Endodermal cell (in vitro differentiated cells): ENCODE data around the gene RGS4. TPM values are rescaled to one million over a fixed set of nuclear protein-coding genes. Genes with fewer than 3 reads are reported as not detected.

Source experiments
- DNase-seq: peaks from one replicate; pipeline ENCODE4 v3.0.0-alpha.2; 2017
- H3K27ac ChIP-seq: 2 replicates; pipeline ENCODE4 v1.5.1; 2013; ENCODE audit warnings: mild to moderate bottlenecking, low read depth, low read length, moderate library complexity
- H3K27me3 ChIP-seq: 2 replicates; pipeline ENCODE4 v1.6.1; 2013; ENCODE audit warnings: mild to moderate bottlenecking, low read length, moderate library complexity; ENCODE audit not compliant: insufficient read depth, control insufficient read depth, poor library complexity, severe bottlenecking
- H3K36me3 ChIP-seq: 2 replicates; pipeline ENCODE4 v1.7.0; 2013; ENCODE audit warnings: mild to moderate bottlenecking, low read length, moderate library complexity; ENCODE audit not compliant: control insufficient read depth, insufficient read depth
- H3K4me1 ChIP-seq: one replicate; pipeline ENCODE4 v1.7.0; 2013; ENCODE audit warnings: low read length; ENCODE audit not compliant: control insufficient read depth, insufficient read depth
- H3K4me3 ChIP-seq: 2 replicates; pipeline ENCODE4 v1.5.1; 2013; ENCODE audit warnings: mild to moderate bottlenecking, low read length, moderate library complexity
- H3K9ac ChIP-seq: 2 replicates; pipeline ENCODE4 v1.6.1; 2013; ENCODE audit warnings: mild to moderate bottlenecking, low read length, moderate library complexity; ENCODE audit not compliant: poor library complexity, severe bottlenecking; ENCODE audit errors: extremely low read depth
- H3K9me3 ChIP-seq: 2 replicates; pipeline ENCODE4 v1.6.1; 2013; ENCODE audit warnings: mild to moderate bottlenecking, low read length, moderate library complexity; ENCODE audit not compliant: control insufficient read depth
- H3K27ac Mint-ChIP-seq: 2 replicates; pipeline ENCODE4 v1.8.0; 2020; ENCODE audit warnings: mixed read lengths
- H3K27me3 Mint-ChIP-seq: 2 replicates; pipeline ENCODE4 v1.8.0; 2021; ENCODE audit warnings: mild to moderate bottlenecking, mixed read lengths; ENCODE audit not compliant: insufficient read depth
- H3K36me3 Mint-ChIP-seq: 2 replicates; pipeline ENCODE4 v1.8.0; 2020; ENCODE audit warnings: low read depth, mixed read lengths
- H3K4me1 Mint-ChIP-seq: 2 replicates; pipeline ENCODE4 v1.8.0; 2020; ENCODE audit warnings: mixed read lengths
- H3K4me3 Mint-ChIP-seq: 2 replicates; pipeline ENCODE4 v1.8.0; 2020; ENCODE audit warnings: mild to moderate bottlenecking, moderate library complexity, mixed read lengths
- H3K9me3 Mint-ChIP-seq: 2 replicates; pipeline ENCODE4 v1.8.0; 2020; ENCODE audit warnings: mild to moderate bottlenecking, mixed read lengths
- WGBS, 2 experiments: methylation state at CpG; one replicate each; pipeline versions ENCODE4 v1.1.5 to v1.1.7; 2013; ENCODE audit warnings: missing lambda C conversion rate in 2 of 2, mixed read lengths in 1 of 2; ENCODE audit not compliant: insufficient coverage in 1 of 2, insufficient read length in 1 of 2; 5-methylcytosine and 5-hydroxymethylcytosine counted together
- total RNA-seq, 2 donors: library from RNA; stranded (reverse); fragmentation: NEBNext Ultra II Directional in 1 of 2; extraction: Animal tissue kit (Norgen Biotek cat#: 25700) in 1 of 2; gene quantifications; 2 replicates in 1 of 2; 3 replicates in 1 of 2; pipeline ENCODE4 v1.2.1, GENCODE V29; 2021
- TF ChIP-seq, protein P1 (sequence below): fragments of 200-600 bp; sonication (generic); conservative IDR thresholded peaks from 2 replicates; pipeline ENCODE4 v1.5.0; 2021; ENCODE audit warnings: antibody characterized with exemption, mild to moderate bottlenecking

RGS4 gene
- total RNA-seq, 2 donors from 2014 or later = 0.48 to 0.51 TPM

DNA sequence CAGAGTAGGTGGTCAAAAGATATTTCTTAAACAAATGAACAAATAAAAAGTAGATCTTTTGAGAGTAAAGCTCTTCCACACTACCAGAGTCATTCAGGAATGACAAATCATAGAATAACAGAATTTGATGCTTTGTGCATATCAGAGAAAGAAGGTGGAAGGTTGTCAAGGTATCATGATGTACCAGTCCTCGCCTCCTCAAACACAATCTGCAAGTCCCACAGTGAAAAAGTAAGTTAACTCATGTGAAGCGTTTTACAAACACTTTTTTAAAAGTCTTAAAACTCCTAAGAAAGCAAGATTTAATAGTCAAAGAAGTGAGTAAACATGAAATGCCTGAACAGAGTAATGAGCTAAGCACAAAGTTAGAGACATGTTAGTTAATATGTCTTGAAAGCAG lies 2.5 kb upstream of the RGS4 start:
- WGBS, 2 experiments = 85% methylated on average over 2 of the region's 2 CpGs; no CpG with 5 or more reads in 1 of the 2 experiments
- H3K9me3 ChIP-seq = no peaks in the 10 kb centered on the region
- no peaks in the 10 kb centered on the region for H3K36me3 Mint-ChIP-seq
- peaks cover 13% of the 10 kb centered on the region for H3K27me3 ChIP-seq
- no peak for DNase-seq
- H3K36me3 ChIP-seq = no peaks in the 10 kb centered on the region
- no peaks in the 10 kb centered on the region for H3K9me3 Mint-ChIP-seq
- H3K27me3 Mint-ChIP-seq = peaks cover 4% of the 10 kb centered on the region
- peaks cover 18% of the 10 kb centered on the region for H3K4me1 ChIP-seq
- H3K4me3 ChIP-seq = no peak overlapping the region
- H3K27ac Mint-ChIP-seq = no peak overlapping the region
- H3K4me3 Mint-ChIP-seq = no peak overlapping the region
- TF ChIP-seq, protein P1, sequence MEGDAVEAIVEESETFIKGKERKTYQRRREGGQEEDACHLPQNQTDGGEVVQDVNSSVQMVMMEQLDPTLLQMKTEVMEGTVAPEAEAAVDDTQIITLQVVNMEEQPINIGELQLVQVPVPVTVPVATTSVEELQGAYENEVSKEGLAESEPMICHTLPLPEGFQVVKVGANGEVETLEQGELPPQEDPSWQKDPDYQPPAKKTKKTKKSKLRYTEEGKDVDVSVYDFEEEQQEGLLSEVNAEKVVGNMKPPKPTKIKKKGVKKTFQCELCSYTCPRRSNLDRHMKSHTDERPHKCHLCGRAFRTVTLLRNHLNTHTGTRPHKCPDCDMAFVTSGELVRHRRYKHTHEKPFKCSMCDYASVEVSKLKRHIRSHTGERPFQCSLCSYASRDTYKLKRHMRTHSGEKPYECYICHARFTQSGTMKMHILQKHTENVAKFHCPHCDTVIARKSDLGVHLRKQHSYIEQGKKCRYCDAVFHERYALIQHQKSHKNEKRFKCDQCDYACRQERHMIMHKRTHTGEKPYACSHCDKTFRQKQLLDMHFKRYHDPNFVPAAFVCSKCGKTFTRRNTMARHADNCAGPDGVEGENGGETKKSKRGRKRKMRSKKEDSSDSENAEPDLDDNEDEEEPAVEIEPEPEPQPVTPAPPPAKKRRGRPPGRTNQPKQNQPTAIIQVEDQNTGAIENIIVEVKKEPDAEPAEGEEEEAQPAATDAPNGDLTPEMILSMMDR = no peak
- H3K4me1 Mint-ChIP-seq = peaks cover 18% of the 10 kb centered on the region
- no peak overlapping the region for H3K9ac ChIP-seq
- no peak overlapping the region for H3K27ac ChIP-seq

DNA sequence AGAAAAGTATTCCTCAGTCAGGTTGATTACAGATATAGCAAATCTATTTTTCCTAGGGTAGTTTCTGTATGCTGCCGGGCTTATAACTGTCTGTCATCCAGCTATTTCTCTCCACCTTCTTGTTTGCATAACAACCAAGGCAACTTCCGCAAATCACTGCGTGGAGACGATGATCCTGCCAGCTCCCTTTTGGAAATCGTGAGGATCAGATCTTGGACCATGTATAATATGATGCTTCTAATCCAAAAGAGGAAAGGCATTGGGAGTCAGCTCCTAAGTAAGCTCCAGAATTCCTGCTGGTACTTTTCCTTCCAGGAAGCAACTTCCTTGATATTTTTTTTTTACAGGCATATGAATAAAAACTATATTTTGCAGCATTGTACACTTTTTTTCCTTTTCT lies 445 bp upstream of the RGS4 start:
- H3K27ac Mint-ChIP-seq = no peak overlapping the region
- no peak overlapping the region for H3K27ac ChIP-seq
- H3K9ac ChIP-seq = no peak overlapping the region
- peaks cover 12% of the 10 kb centered on the region for H3K4me1 Mint-ChIP-seq
- H3K9me3 ChIP-seq = no peaks in the 10 kb centered on the region
- no peak overlapping the region for H3K4me3 Mint-ChIP-seq
- H3K36me3 ChIP-seq = no peaks in the 10 kb centered on the region
- no peak for DNase-seq
- H3K27me3 ChIP-seq = peaks cover 13% of the 10 kb centered on the region
- H3K9me3 Mint-ChIP-seq = no peaks in the 10 kb centered on the region
- TF ChIP-seq, protein P1 = no peak
- WGBS, 2 experiments = 49 to 66% methylated on average over 5 of the region's 5 CpGs
- no peak overlapping the region for H3K4me3 ChIP-seq
- H3K27me3 Mint-ChIP-seq = peaks cover 4% of the 10 kb centered on the region
- H3K36me3 Mint-ChIP-seq = no peaks in the 10 kb centered on the region
- peaks cover 10% of the 10 kb centered on the region for H3K4me1 ChIP-seq

DNA sequence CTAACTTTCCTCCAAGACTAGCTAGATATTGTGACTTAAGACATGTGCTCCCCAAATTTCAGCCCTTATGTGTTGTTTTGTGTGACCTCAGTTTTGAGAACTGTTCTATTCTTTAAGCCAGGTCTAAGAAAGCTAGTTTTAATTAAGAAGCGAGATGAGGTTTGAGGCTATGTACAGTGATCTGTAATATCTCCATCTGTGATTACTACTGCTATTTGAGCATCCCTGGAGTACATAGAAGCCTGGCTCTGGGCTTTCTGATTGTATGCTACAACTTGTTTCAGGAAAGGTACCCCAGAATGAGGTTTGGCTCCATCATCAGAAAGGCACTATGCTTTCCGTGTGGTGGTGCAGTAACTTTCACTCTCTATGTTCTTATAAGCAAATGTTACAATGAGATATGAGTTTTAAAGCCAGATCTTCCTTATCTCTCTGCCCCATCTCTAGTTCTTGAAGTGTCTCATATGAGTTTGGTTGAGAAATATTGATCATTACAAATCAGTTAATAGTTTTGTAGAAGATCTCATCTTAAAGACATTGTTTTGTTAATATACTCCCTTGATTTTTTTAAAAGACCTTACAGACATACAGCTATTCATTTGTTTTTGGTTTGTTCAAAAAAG lies 605 bp downstream of the RGS4 start:
- TF ChIP-seq, protein P1 = no peak
- WGBS, 2 experiments = 83 to 100% methylated on average over 1 to 2 of the region's 2 CpGs
- no peaks in the 10 kb centered on the region for H3K4me1 ChIP-seq
- H3K27ac ChIP-seq = no peak overlapping the region
- H3K9ac ChIP-seq = no peak overlapping the region
- DNase-seq = no peak
- Mint-ChIP-seq H3K4me3 (no peak overlapping the region), H3K27me3 (peaks cover 4% of the 10 kb centered on the region), H3K4me1 (peaks cover 5% of the 10 kb centered on the region), H3K36me3 (no peaks in the 10 kb centered on the region), H3K9me3 (no peaks in the 10 kb centered on the region), H3K27ac (no peak overlapping the region)
- H3K36me3 ChIP-seq = no peaks in the 10 kb centered on the region
- H3K27me3 ChIP-seq = peaks cover 13% of the 10 kb centered on the region
- no peak overlapping the region for H3K4me3 ChIP-seq
- no peaks in the 10 kb centered on the region for H3K9me3 ChIP-seq
